ENCODE measurements around the gene NUDT14. TPM values are rescaled to one million over a fixed set of nuclear protein-coding genes. Genes with fewer than 3 reads are reported as not detected.

NUDT14 gene
- total RNA-seq, 1 donor from 2014 or later = 87.4 TPM

GRCh38 chr14:105181549-105182295 is 610 bp upstream of the NUDT14 start:
- no peak for DNase-seq (ENCODE audit: low read depth)
- H3K4me3 ChIP-seq (ENCODE audit: low read depth, low read length) = peak overlapping the region; percentile 24
- H3K36me3 ChIP-seq (ENCODE audit: control insufficient read depth, insufficient read depth, low read length) = no peaks in the 10 kb centered on the region
- TF ChIP-seq CTCF (IDR thresholded peaks at IDR 0.05; ENCODE audit: insufficient read depth, low read length, poor library complexity, severe bottlenecking) = no peak
- H3K27me3 ChIP-seq (ENCODE audit: control insufficient read depth, insufficient read depth, low read length) = peaks cover 15% of the 10 kb centered on the region

GRCh38 chr14:105179191-105179590 is 1.9 kb downstream of the NUDT14 start:
- DNase-seq (ENCODE audit: low read depth) = no peak
- H3K27me3 ChIP-seq (ENCODE audit: control insufficient read depth, insufficient read depth, low read length) = peaks cover 15% of the 10 kb centered on the region

GRCh38 chr14:105178868-105179140 is 2.3 kb downstream of the NUDT14 start:
- no peak for TF ChIP-seq CTCF (IDR thresholded peaks at IDR 0.05; ENCODE audit: insufficient read depth, low read length, poor library complexity, severe bottlenecking)
- Histone ChIP-seq H3K27me3 (ENCODE audit: control insufficient read depth, insufficient read depth, low read length) (peaks cover 15% of the 10 kb centered on the region), H3K36me3 (ENCODE audit: control insufficient read depth, insufficient read depth, low read length) (no peaks in the 10 kb centered on the region), H3K4me3 (ENCODE audit: low read depth, low read length) (no peak overlapping the region)
- DNase-seq (ENCODE audit: low read depth) = no peak

More at GRCh38 chr14:105179191-105179590, 1.9 kb downstream of the NUDT14 start:
- no peak for TF ChIP-seq CTCF (IDR thresholded peaks at IDR 0.05; ENCODE audit: insufficient read depth, low read length, poor library complexity, severe bottlenecking)
- Histone ChIP-seq H3K4me3 (ENCODE audit: low read depth, low read length) (no peak overlapping the region), H3K36me3 (ENCODE audit: control insufficient read depth, insufficient read depth, low read length) (no peaks in the 10 kb centered on the region)

- Histone ChIP-seq H3K4me3 (ENCODE audit: low read depth, low read length) (no peak overlapping the region), H3K27me3 (ENCODE audit: control insufficient read depth, insufficient read depth, low read length) (peaks cover 15% of the 10 kb centered on the region), H3K36me3 (ENCODE audit: control insufficient read depth, insufficient read depth, low read length) (no peaks in the 10 kb centered on the region)
- no peak for DNase-seq (ENCODE audit: low read depth)
- TF ChIP-seq CTCF (IDR thresholded peaks at IDR 0.05; ENCODE audit: insufficient read depth, low read length, poor library complexity, severe bottlenecking) = no peak
Measured at GRCh38 chr14:105178069-105178867, 2.8 kb downstream of the NUDT14 start.

GRCh38 chr14:105177082-105177481 is 4.0 kb downstream of the NUDT14 start:
- H3K27me3 ChIP-seq (ENCODE audit: control insufficient read depth, insufficient read depth, low read length) = peaks cover 7% of the 10 kb centered on the region
- H3K36me3 ChIP-seq (ENCODE audit: control insufficient read depth, insufficient read depth, low read length) = no peaks in the 10 kb centered on the region
- no peak for TF ChIP-seq CTCF (IDR thresholded peaks at IDR 0.05; ENCODE audit: insufficient read depth, low read length, poor library complexity, severe bottlenecking)
- no peak overlapping the region for H3K4me3 ChIP-seq (ENCODE audit: low read depth, low read length)
- no peak for DNase-seq (ENCODE audit: low read depth)

All from kidney epithelial cell (primary cell).